Trophoblast cell (in vitro differentiated cells and primary cell): ENCODE results near the gene SYNJ2BP.
"Not testable (repeated sequence)": the region's sequence is repeated elsewhere in the genome, so short reads cannot be mapped to it uniquely, and the experiment has no call there.

ENCODE experiments used
- DNase-seq, 2 donors: peaks; one replicate each; pipeline ENCODE4 v3.0.0-alpha.2; 2016
- H2AFZ ChIP-seq: 2 replicates; pipeline ENCODE4 v1.6.1; 2013; ENCODE audit warnings: low read length, moderate library complexity, mild to moderate bottlenecking; ENCODE audit not compliant: insufficient read depth, poor library complexity
- H2AK5ac ChIP-seq: 2 replicates; pipeline ENCODE4 v1.6.1; 2013; ENCODE audit warnings: mild to moderate bottlenecking, low read length
- H2BK120ac ChIP-seq: 2 replicates; pipeline ENCODE4 v1.6.1; 2013; ENCODE audit warnings: low read length, mild to moderate bottlenecking, moderate library complexity; ENCODE audit not compliant: insufficient read depth, poor library complexity
- H2BK12ac ChIP-seq: 2 replicates; pipeline ENCODE4 v1.6.1; 2013; ENCODE audit warnings: mild to moderate bottlenecking, low read length, moderate library complexity
- H2BK5ac ChIP-seq: 2 replicates; pipeline ENCODE4 v1.6.1; 2013; ENCODE audit warnings: low read length, low read depth, moderate library complexity, mild to moderate bottlenecking; ENCODE audit not compliant: poor library complexity
- H3K14ac ChIP-seq: 2 replicates; pipeline ENCODE4 v1.6.1; 2013; ENCODE audit warnings: mild to moderate bottlenecking, low read length
- H3K18ac ChIP-seq: 2 replicates; pipeline ENCODE4 v1.6.1; 2013; ENCODE audit warnings: mild to moderate bottlenecking, low read length
- H3K23ac ChIP-seq: 2 replicates; pipeline ENCODE4 v1.6.1; 2013; ENCODE audit warnings: low read length
- H3K27ac ChIP-seq: 2 replicates; pipeline ENCODE4 v1.5.1; 2013; ENCODE audit warnings: low read depth, mild to moderate bottlenecking, inconsistent platforms, low read length, moderate library complexity
- H3K27me3 ChIP-seq: 2 replicates; pipeline ENCODE4 v1.6.1; 2013; ENCODE audit warnings: inconsistent platforms, mild to moderate bottlenecking, low read length, moderate library complexity; ENCODE audit not compliant: insufficient read depth
- H3K36me3 ChIP-seq, 2 experiments: 1 replicate in 1 of 2; 2 replicates in 1 of 2; pipeline ENCODE4 v1.6.1; 2013; ENCODE audit warnings: low read length in 2 of 2, mild to moderate bottlenecking in 2 of 2, moderate library complexity in 1 of 2; ENCODE audit not compliant: insufficient read depth in 2 of 2, control insufficient read depth in 1 of 2
- H3K4ac ChIP-seq: 2 replicates; pipeline ENCODE4 v1.6.1; 2013; ENCODE audit warnings: low read depth, mild to moderate bottlenecking, low read length, moderate library complexity
- H3K4me1 ChIP-seq, 2 experiments: 1 replicate in 1 of 2; 2 replicates in 1 of 2; pipeline ENCODE4 v1.6.1; 2013; ENCODE audit warnings: low read length in 2 of 2, mild to moderate bottlenecking in 2 of 2, moderate library complexity in 1 of 2; ENCODE audit not compliant: insufficient read depth in 2 of 2, control insufficient read depth in 1 of 2
- H3K4me2 ChIP-seq: 2 replicates; pipeline ENCODE4 v1.6.1; 2013; ENCODE audit warnings: inconsistent platforms, mild to moderate bottlenecking, low read length, moderate library complexity
- H3K4me3 ChIP-seq: 2 replicates; pipeline ENCODE4 v1.5.1; 2013; ENCODE audit warnings: mild to moderate bottlenecking, low read depth, low read length, inconsistent platforms
- H3K79me1 ChIP-seq: one replicate; pipeline ENCODE4 v1.6.1; 2013; ENCODE audit warnings: low read length
- H3K79me2 ChIP-seq: 2 replicates; pipeline ENCODE4 v1.6.1; 2013; ENCODE audit warnings: low read length, mild to moderate bottlenecking; ENCODE audit not compliant: control insufficient read depth, insufficient read depth, poor library complexity
- H3K9ac ChIP-seq: 2 replicates; pipeline ENCODE4 v1.6.1; 2013; ENCODE audit warnings: mild to moderate bottlenecking, low read length
- H3K9me3 ChIP-seq: 2 replicates; pipeline ENCODE4 v1.6.1; 2013; ENCODE audit warnings: low read depth, mild to moderate bottlenecking, control low read depth, inconsistent platforms, low read length; ENCODE audit not compliant: insufficient read depth
- H4K12ac ChIP-seq: 2 replicates; pipeline ENCODE4 v1.6.1; 2013; ENCODE audit warnings: low read depth, mild to moderate bottlenecking, low read length, moderate library complexity
- H4K8ac ChIP-seq: 2 replicates; pipeline ENCODE4 v1.6.1; 2013; ENCODE audit warnings: low read depth, mild to moderate bottlenecking, low read length, moderate library complexity
- H4K91ac ChIP-seq: one replicate; pipeline ENCODE4 v1.6.1; 2013; ENCODE audit warnings: low read depth, mild to moderate bottlenecking, low read length, moderate library complexity
- WGBS: extraction: QIAGEN DNeasy Blood & Tissue Kit; methylation state at CpG from one replicate; pipeline ENCODE4 v1.1.7; 2013; ENCODE audit warnings: missing lambda C conversion rate; ENCODE audit not compliant: insufficient read length, insufficient coverage; ENCODE audit errors: extremely low coverage; 5-methylcytosine and 5-hydroxymethylcytosine counted together

SYNJ2BP gene

GRCh38 chr14:70415788-70416187, 1.1 kb downstream of the SYNJ2BP start:
- H4K8ac ChIP-seq, result no peak overlapping the region
- H3K9me3 ChIP-seq, result no peaks in the 10 kb centered on the region
- no peaks in the 10 kb centered on the region for H3K27me3 ChIP-seq
- no peak overlapping the region for H3K9ac ChIP-seq
- H2AK5ac ChIP-seq, result no peak overlapping the region
- no peak overlapping the region for H3K14ac ChIP-seq
- H3K36me3 ChIP-seq, result no peaks in the 10 kb centered on the region
- H3K18ac ChIP-seq, result no peak overlapping the region
- no peak overlapping the region for H2AFZ ChIP-seq
- H3K79me1 ChIP-seq, result no peaks in the 10 kb centered on the region
- H2BK12ac ChIP-seq, result no peak overlapping the region
- no peak overlapping the region for H4K91ac ChIP-seq
- peak overlapping the region; percentile 44 for H3K4me2 ChIP-seq
- no peak overlapping the region for H4K12ac ChIP-seq
- no peak overlapping the region for H3K4me3 ChIP-seq
- H3K4ac ChIP-seq, result no peak overlapping the region
- no peak overlapping the region for H3K23ac ChIP-seq
- no peaks in the 10 kb centered on the region for H3K4me1 ChIP-seq
- no peak overlapping the region for H2BK120ac ChIP-seq
- no peak overlapping the region for H2BK5ac ChIP-seq
- no peak overlapping the region for H3K27ac ChIP-seq
- H3K79me2 ChIP-seq, result no peaks in the 10 kb centered on the region
- WGBS, result no CpG with 5 or more reads among the region's 2 CpGs
- no peak for DNase-seq

- H3K4me1 ChIP-seq, result no peaks in the 10 kb centered on the region
- H3K27me3 ChIP-seq, result no peaks in the 10 kb centered on the region
- no peak overlapping the region for H3K4me2 ChIP-seq
- H3K4ac ChIP-seq, result no peak overlapping the region
- no peak overlapping the region for H3K23ac ChIP-seq
- no peak overlapping the region for H3K27ac ChIP-seq
- no peak overlapping the region for H2BK120ac ChIP-seq
- DNase-seq, result no peak
- no peak overlapping the region for H2BK12ac ChIP-seq
- H4K91ac ChIP-seq, result no peak overlapping the region
- no peak overlapping the region for H2AK5ac ChIP-seq
- no peak overlapping the region for H3K18ac ChIP-seq
- H3K36me3 ChIP-seq, result no peaks in the 10 kb centered on the region
- H3K4me3 ChIP-seq, result no peak overlapping the region
- no peak overlapping the region for H2BK5ac ChIP-seq
- WGBS, result no CpG with 5 or more reads among the region's 4 CpGs
- no peak overlapping the region for H4K8ac ChIP-seq
- H3K79me1 ChIP-seq, result no peaks in the 10 kb centered on the region
- H3K9ac ChIP-seq, result no peak overlapping the region
- H4K12ac ChIP-seq, result no peak overlapping the region
- no peak overlapping the region for H3K14ac ChIP-seq
- H2AFZ ChIP-seq, result no peak overlapping the region
- H3K9me3 ChIP-seq, result no peaks in the 10 kb centered on the region
- H3K79me2 ChIP-seq, result no peaks in the 10 kb centered on the region
Measured at GRCh38 chr14:70407621-70408020, 9.3 kb downstream of the SYNJ2BP start.

GRCh38 chr14:70406216-70406615, 10.7 kb downstream of the SYNJ2BP start:
- H2BK5ac ChIP-seq, DNase-seq: not testable (repeated sequence)

GRCh38 chr14:70403335-70403734, 13.6 kb downstream of the SYNJ2BP start:
- H3K18ac ChIP-seq, H3K4me3 ChIP-seq, H4K12ac ChIP-seq, H2AFZ ChIP-seq, H3K79me2 ChIP-seq, H2BK120ac ChIP-seq, H2BK12ac ChIP-seq, H3K4ac ChIP-seq, H3K79me1 ChIP-seq, H4K91ac ChIP-seq, H3K4me1 ChIP-seq, H3K9ac ChIP-seq, H2BK5ac ChIP-seq, H3K23ac ChIP-seq, H4K8ac ChIP-seq, H3K4me2 ChIP-seq, H2AK5ac ChIP-seq, H3K14ac ChIP-seq, H3K9me3 ChIP-seq, H3K36me3 ChIP-seq, H3K27ac ChIP-seq, H3K27me3 ChIP-seq: not testable (repeated sequence)
- WGBS, result no CpG with 5 or more reads among the region's 4 CpGs
- DNase-seq, result peak; percentile 50 to 77

More at GRCh38 chr14:70406216-70406615, 10.7 kb downstream of the SYNJ2BP start:
- not testable (repeated sequence) for H3K27me3 ChIP-seq, H3K14ac ChIP-seq, H3K4me1 ChIP-seq, H3K79me2 ChIP-seq, H2BK120ac ChIP-seq, H3K18ac ChIP-seq, H2BK12ac ChIP-seq, H3K4me3 ChIP-seq, H3K4ac ChIP-seq, H3K9me3 ChIP-seq, H3K36me3 ChIP-seq, H3K23ac ChIP-seq, H4K91ac ChIP-seq, H4K8ac ChIP-seq, H3K4me2 ChIP-seq, H3K9ac ChIP-seq, H4K12ac ChIP-seq, H3K27ac ChIP-seq, H2AK5ac ChIP-seq, H3K79me1 ChIP-seq, H2AFZ ChIP-seq
- no CpG with 5 or more reads among the region's 4 CpGs for WGBS
